ENCODE data around the gene CEP89.
"Not testable (repeated sequence)": the region's sequence is repeated elsewhere in the genome, so short reads cannot be mapped to it uniquely, and the experiment has no call there.

CEP89 gene

DNA sequence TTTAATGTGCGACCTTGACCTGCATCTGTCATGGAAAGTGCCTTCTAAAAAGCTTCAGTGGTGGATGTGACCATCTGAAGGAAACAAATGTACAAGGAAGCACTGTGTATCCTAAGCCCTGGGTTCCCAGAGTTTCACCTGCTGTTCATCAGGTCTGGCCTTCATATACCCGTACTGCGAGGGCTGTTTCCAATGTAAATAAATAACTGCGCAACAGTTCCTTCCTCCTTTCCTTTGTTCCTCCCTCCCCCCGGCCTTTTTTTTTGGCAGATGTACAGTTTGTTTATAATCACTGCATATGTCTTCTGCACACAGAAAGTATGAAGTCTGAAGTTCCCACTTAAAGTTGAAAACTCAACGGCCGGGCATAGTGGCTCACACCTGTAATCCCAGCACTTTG, 5.5 kb upstream of the CEP89 start:
- TF ChIP-seq, protein P1, sequence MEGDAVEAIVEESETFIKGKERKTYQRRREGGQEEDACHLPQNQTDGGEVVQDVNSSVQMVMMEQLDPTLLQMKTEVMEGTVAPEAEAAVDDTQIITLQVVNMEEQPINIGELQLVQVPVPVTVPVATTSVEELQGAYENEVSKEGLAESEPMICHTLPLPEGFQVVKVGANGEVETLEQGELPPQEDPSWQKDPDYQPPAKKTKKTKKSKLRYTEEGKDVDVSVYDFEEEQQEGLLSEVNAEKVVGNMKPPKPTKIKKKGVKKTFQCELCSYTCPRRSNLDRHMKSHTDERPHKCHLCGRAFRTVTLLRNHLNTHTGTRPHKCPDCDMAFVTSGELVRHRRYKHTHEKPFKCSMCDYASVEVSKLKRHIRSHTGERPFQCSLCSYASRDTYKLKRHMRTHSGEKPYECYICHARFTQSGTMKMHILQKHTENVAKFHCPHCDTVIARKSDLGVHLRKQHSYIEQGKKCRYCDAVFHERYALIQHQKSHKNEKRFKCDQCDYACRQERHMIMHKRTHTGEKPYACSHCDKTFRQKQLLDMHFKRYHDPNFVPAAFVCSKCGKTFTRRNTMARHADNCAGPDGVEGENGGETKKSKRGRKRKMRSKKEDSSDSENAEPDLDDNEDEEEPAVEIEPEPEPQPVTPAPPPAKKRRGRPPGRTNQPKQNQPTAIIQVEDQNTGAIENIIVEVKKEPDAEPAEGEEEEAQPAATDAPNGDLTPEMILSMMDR (IDR thresholded peaks at IDR 0.05), result no peak
- Mint-ChIP-seq H3K27me3 (ENCODE audit: low read depth, poor library complexity) (no peaks in the 10 kb centered on the region), H3K36me3 (ENCODE audit: low read depth) (peaks cover 5% of the 10 kb centered on the region), H3K4me3 (no peak overlapping the region), H3K4me1 (peaks cover under 1% of the 10 kb centered on the region), H3K9me3 (no peaks in the 10 kb centered on the region), H3K27ac (no peak overlapping the region)
- no peak for DNase-seq

DNA sequence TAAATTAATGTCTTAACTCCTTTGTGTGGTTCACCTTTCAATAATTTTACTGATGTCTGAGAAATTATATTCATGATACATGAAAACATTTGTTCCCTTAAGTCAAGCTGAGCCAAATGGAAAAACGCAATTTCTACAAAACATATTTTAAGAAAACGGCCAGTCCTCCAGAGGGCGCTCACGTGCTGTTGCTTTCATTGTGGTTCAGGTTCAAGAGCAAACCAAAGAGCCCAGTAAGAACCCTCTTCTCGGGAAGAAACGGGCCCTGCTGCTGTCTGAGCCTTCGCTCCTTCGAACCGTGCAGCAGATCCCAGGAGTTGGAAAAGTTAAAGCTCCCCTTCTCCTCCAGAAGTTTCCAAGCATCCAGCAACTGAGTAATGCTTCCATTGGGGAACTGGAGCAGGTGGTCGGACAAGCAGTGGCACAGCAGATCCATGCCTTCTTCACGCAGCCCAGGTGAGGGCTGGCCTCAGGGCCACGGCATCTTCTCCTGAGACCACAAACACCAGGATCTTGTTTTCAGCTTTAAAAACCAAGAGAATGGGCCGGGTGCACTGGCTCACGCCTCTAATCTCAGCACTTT, 4.6 kb upstream of the CEP89 start:
- H3K4me1 Mint-ChIP-seq, result peaks cover 10% of the 10 kb centered on the region
- TF ChIP-seq, protein P1 (IDR thresholded peaks at IDR 0.05), result peak; percentile 80
- H3K4me3 Mint-ChIP-seq, result no peak overlapping the region
- H3K36me3 Mint-ChIP-seq (ENCODE audit: low read depth), result peaks cover 5% of the 10 kb centered on the region
- DNase-seq, result peak; percentile 78
- no peaks in the 10 kb centered on the region for H3K9me3 Mint-ChIP-seq
- H3K27me3 Mint-ChIP-seq (ENCODE audit: low read depth, poor library complexity), result no peaks in the 10 kb centered on the region
- H3K27ac Mint-ChIP-seq, result no peak overlapping the region

DNA sequence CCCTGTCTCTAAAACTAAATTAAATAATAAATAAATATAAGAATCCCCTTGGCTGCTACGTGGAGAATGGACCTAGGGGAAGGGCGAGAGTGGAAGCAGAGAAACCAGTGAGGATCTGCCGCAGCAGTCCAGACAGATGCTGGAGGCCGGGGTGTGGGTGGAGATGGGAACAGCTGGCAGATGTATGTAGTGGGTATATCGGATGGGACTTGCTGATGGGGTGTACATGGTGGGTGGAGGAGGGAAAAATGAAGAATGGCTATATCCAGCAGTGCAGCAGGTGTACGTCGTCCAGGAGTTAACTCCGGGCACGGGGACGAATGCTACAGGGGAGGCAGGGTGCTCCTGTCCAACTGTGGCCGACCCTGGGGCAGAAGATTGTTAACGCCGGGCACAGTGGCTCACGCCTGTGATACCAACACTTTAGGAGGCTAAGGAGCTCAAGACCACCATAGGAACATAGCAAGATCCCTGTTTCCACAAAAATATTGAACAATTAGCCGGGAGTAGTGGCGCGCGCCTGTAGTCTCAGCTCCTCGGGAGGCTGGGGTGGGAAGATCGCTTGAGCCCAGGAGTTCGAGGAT, 654 bp downstream of the CEP89 start:
- peaks cover 5% of the 10 kb centered on the region for H3K36me3 Mint-ChIP-seq (ENCODE audit: low read depth)
- no peaks in the 10 kb centered on the region for H3K9me3 Mint-ChIP-seq
- DNase-seq, result no peak
- H3K4me3 Mint-ChIP-seq, result peak overlapping the region; percentile 100
- peak overlapping the region; percentile 39 for H3K27ac Mint-ChIP-seq
- H3K4me1 Mint-ChIP-seq, result peaks cover 21% of the 10 kb centered on the region
- TF ChIP-seq, protein P1 (IDR thresholded peaks at IDR 0.05), result no peak
- H3K27me3 Mint-ChIP-seq (ENCODE audit: low read depth, poor library complexity), result no peaks in the 10 kb centered on the region

DNA sequence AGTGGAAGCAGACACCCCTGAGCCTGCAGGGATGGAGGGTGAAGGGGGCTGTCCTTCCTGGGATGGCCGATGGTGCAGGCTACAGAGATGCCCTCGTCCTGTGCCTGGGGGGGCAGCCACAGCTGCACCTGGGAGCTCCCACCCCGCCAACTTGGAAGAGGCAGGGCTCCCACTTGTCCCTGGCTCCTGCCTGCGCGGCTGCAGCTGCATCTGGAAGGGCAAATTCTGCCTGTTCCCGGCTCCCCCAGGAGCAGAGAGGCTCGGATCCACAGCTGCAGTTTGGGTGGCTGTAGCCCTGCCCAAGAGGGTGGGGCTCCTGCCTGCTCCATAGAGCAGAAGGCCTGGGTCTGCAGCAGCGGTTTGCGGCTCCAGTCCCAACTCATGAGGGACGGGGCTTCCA, 2.2 kb downstream of the CEP89 start:
- Mint-ChIP-seq H3K36me3 (ENCODE audit: low read depth) (peaks cover 7% of the 10 kb centered on the region), H3K4me3 (peak overlapping the region; percentile 31)
- TF ChIP-seq, protein P1 (IDR thresholded peaks at IDR 0.05), result no peak

DNA sequence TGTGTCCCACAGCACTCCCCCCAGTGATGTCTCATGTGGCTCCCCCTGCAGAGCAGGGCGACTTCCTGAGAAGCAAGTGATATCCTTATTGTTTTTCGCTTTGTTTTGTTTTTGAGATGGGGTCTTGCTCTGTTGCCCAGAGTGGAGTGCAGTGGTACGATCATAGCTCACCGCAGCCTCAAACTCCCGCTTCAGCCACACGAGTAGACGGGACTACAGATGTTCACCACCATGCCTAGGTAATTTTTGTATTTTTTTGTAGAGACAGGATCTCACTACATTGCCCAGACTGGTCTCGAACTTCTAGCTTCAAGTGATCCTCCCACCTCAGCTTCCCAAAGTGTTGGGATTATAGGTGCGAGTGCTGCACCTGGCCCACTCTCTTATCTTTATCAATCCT, 5.0 kb downstream of the CEP89 start:
- no peak for DNase-seq
- no peaks in the 10 kb centered on the region for H3K27me3 Mint-ChIP-seq (ENCODE audit: low read depth, poor library complexity)
- H3K4me1 Mint-ChIP-seq, result peaks cover 14% of the 10 kb centered on the region
- no peak overlapping the region for H3K27ac Mint-ChIP-seq
- no peak overlapping the region for H3K4me3 Mint-ChIP-seq
- TF ChIP-seq, protein P1 (IDR thresholded peaks at IDR 0.05), result no peak
- H3K9me3 Mint-ChIP-seq, result no peaks in the 10 kb centered on the region
- peaks cover 30% of the 10 kb centered on the region for H3K36me3 Mint-ChIP-seq (ENCODE audit: low read depth)

More for the DNA sequence above, 2.2 kb downstream of the CEP89 start:
- Mint-ChIP-seq H3K9me3 (no peaks in the 10 kb centered on the region), H3K27me3 (ENCODE audit: low read depth, poor library complexity) (no peaks in the 10 kb centered on the region), H3K27ac (no peak overlapping the region), H3K4me1 (peaks cover 21% of the 10 kb centered on the region)
- DNase-seq, result no peak

DNA sequence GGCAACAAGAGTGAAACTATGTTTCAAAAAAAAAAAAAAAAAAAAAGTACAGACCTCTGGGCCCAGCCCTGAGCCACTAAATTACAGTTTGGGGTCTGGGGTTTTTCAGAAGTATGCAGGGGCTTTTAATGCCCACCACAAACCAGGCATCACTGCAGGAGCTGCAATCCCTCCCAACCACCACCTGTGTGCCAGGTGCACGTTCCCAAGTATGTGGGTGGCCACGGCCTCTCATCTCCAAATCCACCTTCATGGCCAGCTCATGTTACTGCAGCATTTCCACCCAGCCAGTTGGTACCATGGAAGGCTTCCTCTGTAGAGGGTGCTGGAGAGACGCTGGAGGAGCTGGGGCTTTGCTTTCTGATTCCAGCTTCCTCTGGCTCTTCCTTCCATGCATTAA, 26.5 kb downstream of the CEP89 start:
- Mint-ChIP-seq H3K27me3 (ENCODE audit: low read depth, poor library complexity) (no peaks in the 10 kb centered on the region), H3K4me1 (peaks cover 7% of the 10 kb centered on the region), H3K36me3 (ENCODE audit: low read depth) (peaks cover 70% of the 10 kb centered on the region), H3K4me3 (no peak overlapping the region), H3K9me3 (no peaks in the 10 kb centered on the region), H3K27ac (no peak overlapping the region)
- DNase-seq, result no peak
- TF ChIP-seq, protein P1 (IDR thresholded peaks at IDR 0.05), result no peak

DNA sequence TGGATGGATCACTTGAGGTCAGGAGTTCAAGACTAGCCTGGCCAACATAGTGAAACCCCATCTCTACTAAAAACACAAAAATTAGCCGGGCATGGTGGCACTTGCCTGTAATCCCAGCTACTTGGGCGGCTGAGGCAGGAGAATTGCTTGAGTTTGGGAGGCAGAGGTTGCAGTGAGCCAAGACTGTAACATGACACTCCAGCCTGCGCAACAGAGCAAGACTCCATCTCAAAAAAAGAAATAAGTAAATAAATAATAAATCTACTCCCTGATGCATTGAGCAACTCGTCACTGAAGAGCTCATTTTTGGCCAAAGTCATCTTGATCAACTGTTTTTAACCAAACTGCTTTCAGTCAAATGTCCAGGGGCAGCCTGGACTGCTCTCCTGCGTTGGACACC, 30.5 kb downstream of the CEP89 start:
- not testable (repeated sequence) for H3K4me1 Mint-ChIP-seq; H3K4me3 Mint-ChIP-seq; DNase-seq; H3K27me3 Mint-ChIP-seq (ENCODE audit: low read depth, poor library complexity); H3K9me3 Mint-ChIP-seq
- H3K36me3 Mint-ChIP-seq (ENCODE audit: low read depth), result peaks cover 62% of the 10 kb centered on the region
- peak overlapping the region; percentile 97 for H3K27ac Mint-ChIP-seq
